Liver (tissue), 3 donors: Measurements from ENCODE around the gene ZNF550.
"Not testable (repeated sequence)": the region's sequence is repeated elsewhere in the genome, so short reads cannot be mapped to it uniquely, and the experiment has no call there.

Source experiments
- EGR1 ChIP-seq, 2 donors: IDR thresholded peaks; 2 replicates each; pipeline ENCODE4 v1.6.1; 2016 to 2018; ENCODE audit warnings: antibody characterized with exemption in 2 of 2, low read depth in 2 of 2
- RAD21 ChIP-seq, 2 donors: IDR thresholded peaks; 2 replicates each; pipeline ENCODE4 v1.6.1; 2016; ENCODE audit warnings: antibody characterized with exemption in 2 of 2, mild to moderate bottlenecking in 2 of 2
- REST ChIP-seq: IDR thresholded peaks from 2 replicates; pipeline ENCODE4 v1.6.1; 2016; ENCODE audit warnings: antibody characterized with exemption, mild to moderate bottlenecking
- RXRA ChIP-seq, 2 donors: IDR thresholded peaks; 2 replicates each; pipeline ENCODE4 v1.6.1; 2017 to 2018; ENCODE audit warnings: antibody characterized with exemption in 2 of 2, mild to moderate bottlenecking in 1 of 2
- SP1 ChIP-seq: IDR thresholded peaks from 2 replicates; pipeline ENCODE4 v1.6.1; 2018; ENCODE audit warnings: antibody characterized with exemption, mild to moderate bottlenecking
- TAF1 ChIP-seq: conservative IDR thresholded peaks from 2 replicates; pipeline ENCODE4 v1.6.1; 2016; ENCODE audit warnings: antibody characterized with exemption, mild to moderate bottlenecking
- YY1 ChIP-seq: IDR thresholded peaks from 2 replicates; pipeline ENCODE4 v1.6.1; 2016; ENCODE audit warnings: antibody characterized with exemption, mild to moderate bottlenecking
- ZBTB33 ChIP-seq: IDR thresholded peaks from 2 replicates; pipeline ENCODE4 v1.6.1; 2016; ENCODE audit warnings: antibody characterized with exemption
- TF ChIP-seq, protein P1 (sequence below): fragments of 150-350 bp; IDR thresholded peaks from 2 replicates; pipeline ENCODE4 v1.5.1; 2017; ENCODE audit warnings: improper control_type of control experiment, low read depth, low read length; ENCODE audit not compliant: missing input control
- donor health status: healthy.
- donor health status: healthy.

DNA sequence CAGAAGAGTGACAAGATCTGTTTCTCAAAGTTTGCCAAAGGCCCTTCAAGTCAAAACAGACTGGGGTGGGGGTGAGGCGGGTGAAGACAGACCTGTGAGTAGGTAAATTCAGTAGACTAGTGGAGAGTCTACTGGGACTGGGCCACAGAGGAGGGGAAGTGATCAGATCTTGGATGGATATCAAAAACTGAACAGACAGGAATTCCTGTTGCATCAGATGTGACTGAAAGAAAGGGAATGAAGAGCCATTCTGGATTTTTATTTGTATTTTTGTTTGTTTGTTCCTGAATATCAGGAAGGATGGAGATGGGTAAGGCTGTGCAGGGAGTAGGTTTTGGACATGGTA, 71.4 kb downstream of the ZNF550 start:
- TF ChIP-seq SP1; REST; RAD21 (IDR thresholded peaks at IDR 0.05); ZBTB33; TAF1; EGR1 (IDR thresholded peaks at IDR 0.05; ENCODE audit: low read depth in 2 of 2); YY1; RXRA (IDR thresholded peaks at IDR 0.05): not testable (repeated sequence)
- TF ChIP-seq, protein P1, sequence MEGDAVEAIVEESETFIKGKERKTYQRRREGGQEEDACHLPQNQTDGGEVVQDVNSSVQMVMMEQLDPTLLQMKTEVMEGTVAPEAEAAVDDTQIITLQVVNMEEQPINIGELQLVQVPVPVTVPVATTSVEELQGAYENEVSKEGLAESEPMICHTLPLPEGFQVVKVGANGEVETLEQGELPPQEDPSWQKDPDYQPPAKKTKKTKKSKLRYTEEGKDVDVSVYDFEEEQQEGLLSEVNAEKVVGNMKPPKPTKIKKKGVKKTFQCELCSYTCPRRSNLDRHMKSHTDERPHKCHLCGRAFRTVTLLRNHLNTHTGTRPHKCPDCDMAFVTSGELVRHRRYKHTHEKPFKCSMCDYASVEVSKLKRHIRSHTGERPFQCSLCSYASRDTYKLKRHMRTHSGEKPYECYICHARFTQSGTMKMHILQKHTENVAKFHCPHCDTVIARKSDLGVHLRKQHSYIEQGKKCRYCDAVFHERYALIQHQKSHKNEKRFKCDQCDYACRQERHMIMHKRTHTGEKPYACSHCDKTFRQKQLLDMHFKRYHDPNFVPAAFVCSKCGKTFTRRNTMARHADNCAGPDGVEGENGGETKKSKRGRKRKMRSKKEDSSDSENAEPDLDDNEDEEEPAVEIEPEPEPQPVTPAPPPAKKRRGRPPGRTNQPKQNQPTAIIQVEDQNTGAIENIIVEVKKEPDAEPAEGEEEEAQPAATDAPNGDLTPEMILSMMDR, result not testable (repeated sequence)
